Measurements from ENCODE around the gene IMPA2. TPM values are rescaled to one million over a fixed set of nuclear protein-coding genes. Genes with fewer than 3 reads are reported as not detected.

IMPA2 gene
- total RNA-seq (100 to 1,000 TPM; 140 to 286 (median 208) TPM), polyA plus RNA-seq (100 to 1,000 TPM in 1 of 2 donors, 10 to 100 TPM in 1; 93.5 to 130 TPM)

DNA sequence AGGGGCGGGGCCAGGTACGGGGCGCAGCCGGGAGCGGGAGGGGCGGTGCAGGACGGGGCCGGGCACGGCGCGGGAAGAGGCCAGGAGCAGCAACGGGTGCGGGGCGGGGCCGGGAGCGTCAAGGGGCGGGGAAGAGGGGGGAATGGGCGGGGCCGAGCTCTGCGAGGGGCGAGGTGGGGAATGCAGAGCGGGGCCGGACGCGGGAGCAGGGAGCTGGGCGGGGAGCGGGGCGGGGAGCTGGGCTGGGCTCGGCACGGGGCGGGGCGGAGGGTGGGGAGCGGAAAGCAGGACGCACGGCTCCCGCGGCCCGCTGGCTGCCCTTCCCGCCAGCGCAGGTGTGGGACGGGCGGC is at the start of gene IMPA2:
Gene IMPA2, plus strand, starts transcription at position 316 of the 351 bp plus-strand sequence. CDS start 163 bp downstream, outside the sequence.
- peak in 2 of 4 donors; percentile 73 to 81 for ATAC-seq
- Histone ChIP-seq H3K4me3 (peak within 1 kb of the TSS; percentile 94 to 99 (median 95)), H3K9me3 (no peaks in the 10 kb centered on the region), H3K27me3 (no peaks in the 10 kb centered on the region), H3K36me3 (no peaks in the 10 kb centered on the region), H3K27ac (peak within 1 kb of the TSS; percentile 97 to 98 (median 98)), H3K4me1 (peaks cover 11 to 20% (median 16%) of the 10 kb centered on the region in 3 donors)
- FAIRE-seq: no peak
- WGBS, 2 donors: 0 to 1% methylated on average over 4 to 42 of the region's 42 CpGs
- intact Hi-C loops (cut with DNase I): no loop called here
- no peak for TF ChIP-seq CTCF (IDR thresholded peaks at IDR 0.05)
- DNase-seq: peak in 2 of 6 donors; percentile 99 to 100

DNA sequence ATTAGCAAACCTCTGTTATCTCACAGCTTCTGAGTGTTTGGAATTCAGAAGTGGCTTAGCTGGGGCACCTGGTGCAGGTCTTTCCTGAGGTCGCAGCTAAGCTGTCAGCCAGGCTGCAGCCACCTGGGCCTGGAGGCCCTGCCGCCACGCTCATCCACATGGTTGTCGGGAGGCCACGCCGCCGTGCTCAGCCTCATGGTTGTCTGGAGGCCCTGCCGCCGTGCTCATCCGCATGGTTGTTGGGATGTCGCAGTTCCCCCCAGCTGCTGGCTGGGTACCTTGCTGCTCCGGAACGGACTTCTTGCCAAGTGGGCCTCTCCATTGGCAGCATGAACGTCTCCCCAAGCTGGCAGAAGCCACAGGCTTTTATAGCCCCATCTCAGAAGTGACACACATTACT is 48.9 kb upstream of the IMPA2 start:
- no peaks in the 10 kb centered on the region for H3K9me3 ChIP-seq
- DNase-seq: no peak
- no peak overlapping the region for H3K27ac ChIP-seq
- intact Hi-C loops (cut with DNase I): no loop called here
- no peaks in the 10 kb centered on the region for H3K4me1 ChIP-seq
- TF ChIP-seq CTCF (IDR thresholded peaks at IDR 0.05): no peak
- FAIRE-seq: no peak
- WGBS, 2 donors: 95 to 96% methylated on average over 14 of the region's 14 CpGs
- H3K36me3 ChIP-seq: no peaks in the 10 kb centered on the region
- no peaks in the 10 kb centered on the region for H3K27me3 ChIP-seq
- H3K4me3 ChIP-seq: no peak overlapping the region
- no peak for ATAC-seq

- peak; percentile 68 for FAIRE-seq
- H3K27me3 ChIP-seq: no peaks in the 10 kb centered on the region
- peak; percentile 61 to 90 (median 78) for DNase-seq
- H3K4me3 ChIP-seq: no peak overlapping the region
- no peaks in the 10 kb centered on the region for H3K36me3 ChIP-seq
- peak; percentile 40 to 72 (median 66) for TF ChIP-seq CTCF (IDR thresholded peaks at IDR 0.05)
- peak; percentile 92 to 98 (median 96) for ATAC-seq
- H3K9me3 ChIP-seq: no peaks in the 10 kb centered on the region
- no peak overlapping the region for H3K27ac ChIP-seq
- intact Hi-C loops (cut with DNase I): loop anchor here in 1 of 3 donors (5.0 kb wide), 1 partner anchor 59 kb away; no protein-coding TSS in a partner anchor
- no peaks in the 10 kb centered on the region for H3K4me1 ChIP-seq
- 1% methylated on average over 4 of the region's 4 CpGs for WGBS, 2 donors
Measured at GRCh38 chr18:11937874-11938478, 43.3 kb upstream of the IMPA2 start.

- DNase-seq (no peak), FAIRE-seq (no peak), ATAC-seq (no peak)
- no peaks in the 10 kb centered on the region for H3K9me3 ChIP-seq
- no peak overlapping the region for H3K27ac ChIP-seq
- no peaks in the 10 kb centered on the region for H3K4me1 ChIP-seq
- 79% methylated on average over 2 of the region's 2 CpGs for WGBS, 2 donors
- intact Hi-C loops (cut with DNase I): loop anchor here in 2 of 3 donors (5.0 kb wide), 2 partner anchors 51 to 96 kb away; no protein-coding TSS in a partner anchor
- no peaks in the 10 kb centered on the region for H3K27me3 ChIP-seq
- H3K4me3 ChIP-seq: no peak overlapping the region
- no peak for TF ChIP-seq CTCF (IDR thresholded peaks at IDR 0.05)
- H3K36me3 ChIP-seq: no peaks in the 10 kb centered on the region
Measured at GRCh38 chr18:11940956-11941355, 40.4 kb upstream of the IMPA2 start.

DNA sequence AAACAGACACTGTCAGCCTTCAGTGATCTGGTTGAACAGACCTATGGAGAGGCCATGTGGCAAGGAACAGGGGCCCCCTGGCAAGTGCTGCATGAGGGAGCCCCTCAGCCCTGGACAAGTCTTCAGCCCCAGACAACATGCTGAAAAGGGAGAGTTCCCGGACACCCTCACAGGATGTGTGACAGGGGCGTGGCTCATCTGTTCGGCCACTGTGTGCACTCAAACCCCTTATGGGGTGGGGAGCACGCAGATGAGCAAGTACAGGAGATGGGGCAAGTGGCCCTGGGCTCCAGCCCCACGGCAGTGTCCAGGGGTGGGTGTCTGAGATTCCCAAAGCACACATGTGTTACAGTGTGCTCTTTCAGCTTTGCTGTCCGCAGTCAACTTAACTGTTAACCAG is 37.8 kb upstream of the IMPA2 start:
- no peaks in the 10 kb centered on the region for H3K9me3 ChIP-seq
- TF ChIP-seq CTCF (IDR thresholded peaks at IDR 0.05): no peak
- WGBS, 2 donors: 84 to 88% methylated on average over 6 of the region's 6 CpGs
- no peak overlapping the region for H3K4me3 ChIP-seq
- H3K36me3 ChIP-seq: no peaks in the 10 kb centered on the region
- peaks cover 10 to 18% (median 15%) of the 10 kb centered on the region in 3 donors for H3K4me1 ChIP-seq
- ATAC-seq (no peak), DNase-seq (no peak), FAIRE-seq (no peak)
- intact Hi-C loops (cut with DNase I): loop anchor here in 2 of 3 donors (5.0 kb wide), 2 partner anchors 49 to 94 kb away; no protein-coding TSS in a partner anchor
- no peaks in the 10 kb centered on the region for H3K27me3 ChIP-seq
- H3K27ac ChIP-seq: no peak overlapping the region
